Smooth muscle cell (in vitro differentiated cells): Measurements from ENCODE around the gene PLXNA2. TPM values are rescaled to one million over a fixed set of nuclear protein-coding genes. Genes with fewer than 3 reads are reported as not detected.
A peak's percentile ranks its signal among the peaks of the same experiment; 100 is the strongest.

Experiments used
- DNase-seq: peaks from one replicate; lab custom pipeline; 2025; ENCODE audit not compliant: unreplicated experiment; lab: John Stamatoyannopoulos, UW
- H2AFZ ChIP-seq: fragments of 200-600 bp; sonication (generic); 2 replicates; pipeline ENCODE4 v1.6.0; 2016; ENCODE audit warnings: antibody characterized with exemption, low read depth, mild to moderate bottlenecking
- H3F3A ChIP-seq: fragments of 200-600 bp; sonication (generic); 2 replicates; pipeline ENCODE4 v1.6.0; 2017; ENCODE audit warnings: antibody characterized with exemption, low read depth
- H3K27ac ChIP-seq: fragments of 200-600 bp; sonication (generic); 2 replicates; pipeline ENCODE4 v1.5.1; 2016; ENCODE audit warnings: low read depth, mild to moderate bottlenecking
- H3K27me3 ChIP-seq: fragments of 200-600 bp; sonication (generic); 2 replicates; pipeline ENCODE4 v1.6.1; 2016; ENCODE audit warnings: low read depth, mild to moderate bottlenecking
- H3K36me3 ChIP-seq: fragments of 200-600 bp; sonication (generic); 2 replicates; pipeline ENCODE4 v1.5.1; 2016; ENCODE audit warnings: low read depth
- H3K4me1 ChIP-seq: fragments of 200-600 bp; sonication (generic); 2 replicates; pipeline ENCODE4 v1.5.1; 2016; ENCODE audit warnings: low read depth
- H3K4me2 ChIP-seq: fragments of 200-600 bp; sonication (generic); 2 replicates; pipeline ENCODE4 v1.6.0; 2016; ENCODE audit warnings: mild to moderate bottlenecking
- H3K4me3 ChIP-seq: fragments of 200-600 bp; sonication (generic); 2 replicates; pipeline ENCODE4 v1.5.1; 2016; ENCODE audit warnings: mild to moderate bottlenecking
- H3K79me2 ChIP-seq: fragments of 200-600 bp; sonication (generic); 2 replicates; pipeline ENCODE4 v1.6.0; 2016; ENCODE audit warnings: low read depth, mild to moderate bottlenecking
- H3K9ac ChIP-seq: fragments of 200-600 bp; sonication (generic); 2 replicates; pipeline ENCODE4 v1.6.0; 2016; ENCODE audit warnings: low read depth
- H3K9me3 ChIP-seq: fragments of 200-600 bp; sonication (generic); replicated peaks from 2 replicates; pipeline ENCODE4 v1.5.1; 2016; ENCODE audit warnings: low read depth
- H4K20me1 ChIP-seq: fragments of 200-600 bp; sonication (generic); 2 replicates; pipeline ENCODE4 v1.6.0; 2016; ENCODE audit warnings: low read depth
- CTCF ChIP-seq: fragments of 200-600 bp; sonication (generic); IDR thresholded peaks from 2 replicates; pipeline ENCODE4 v1.5.1; 2017; ENCODE audit warnings: borderline replicate concordance, mild to moderate bottlenecking, antibody characterized with exemption; ENCODE audit not compliant: insufficient read depth, poor library complexity, severe bottlenecking
- WGBS: methylation state at CpG from one replicate; pipeline ENCODE4 v1.1.7; 2016; ENCODE audit warnings: low lambda C conversion rate; 5-methylcytosine and 5-hydroxymethylcytosine counted together
- polyA plus RNA-seq: library from polyadenylated mRNA; unstranded; fragments of >200 nt; fragmentation: Nextera tagmentation; extraction: Ambion mirVana; gene quantifications from 2 replicates; pipeline ENCODE4 v1.2.1, GENCODE V29; 2016
- total RNA-seq: library from RNA; depleted of rRNA; stranded (reverse); fragments of >200 nt; gene quantifications from 2 replicates; pipeline ENCODE4 v1.2.3, GENCODE V29; 2014

The PLXNA2 gene
- total and polyA plus RNA-seq, 2 experiments from 2014 or later, result 8.2 to 8.7 TPM

- Histone ChIP-seq H3K27ac (peak overlapping the region; percentile 75), H3K36me3 (no peaks in the 10 kb centered on the region), H3K4me3 (no peak overlapping the region)
These were observed 195.3 kb downstream of the PLXNA2 start for GRCh38 chr1:208048904-208049303.

GRCh38 chr1:208047975-208048374, 196.2 kb downstream of the PLXNA2 start:
- Histone ChIP-seq H3K27ac (peak overlapping the region; percentile 75), H4K20me1 (no peaks in the 10 kb centered on the region), H3F3A (peaks cover 15% of the 10 kb centered on the region), H2AFZ (no peak overlapping the region), H3K27me3 (no peaks in the 10 kb centered on the region), H3K4me3 (no peak overlapping the region), H3K4me1 (peaks cover 18% of the 10 kb centered on the region), H3K9me3 (no peaks in the 10 kb centered on the region), H3K79me2 (no peaks in the 10 kb centered on the region), H3K9ac (peak overlapping the region; percentile 36), H3K4me2 (peak overlapping the region; percentile 59), H3K36me3 (no peaks in the 10 kb centered on the region)
- TF ChIP-seq CTCF, result no peak
- DNase-seq, result no peak
- 31% methylated on average over 6 of the region's 6 CpGs for WGBS

More at GRCh38 chr1:208048904-208049303, 195.3 kb downstream of the PLXNA2 start:
- Histone ChIP-seq H3K79me2 (no peaks in the 10 kb centered on the region), H2AFZ (no peak overlapping the region), H4K20me1 (no peaks in the 10 kb centered on the region), H3K4me1 (peaks cover 18% of the 10 kb centered on the region), H3K27me3 (no peaks in the 10 kb centered on the region), H3K4me2 (peak overlapping the region; percentile 59), H3K9me3 (no peaks in the 10 kb centered on the region), H3F3A (peaks cover 15% of the 10 kb centered on the region), H3K9ac (no peak overlapping the region)
- 35% methylated on average over 4 of the region's 4 CpGs for WGBS
- TF ChIP-seq CTCF, result no peak
- DNase-seq, result no peak

GRCh38 chr1:208047476-208047934, 196.7 kb downstream of the PLXNA2 start:
- Histone ChIP-seq H3K9me3 (no peaks in the 10 kb centered on the region), H3K4me3 (no peak overlapping the region), H3K4me1 (peaks cover 18% of the 10 kb centered on the region), H3K27ac (peak overlapping the region; percentile 75), H2AFZ (no peak overlapping the region), H3K4me2 (peak overlapping the region; percentile 59), H4K20me1 (no peaks in the 10 kb centered on the region), H3K79me2 (no peaks in the 10 kb centered on the region), H3K9ac (peak overlapping the region; percentile 36), H3K36me3 (no peaks in the 10 kb centered on the region), H3F3A (peaks cover 15% of the 10 kb centered on the region), H3K27me3 (no peaks in the 10 kb centered on the region)
- WGBS, result 23% methylated on average over 6 of the region's 6 CpGs
- no peak for TF ChIP-seq CTCF
- no peak for DNase-seq

- Histone ChIP-seq H3K36me3 (no peaks in the 10 kb centered on the region), H3K27ac (no peak overlapping the region), H3K79me2 (no peaks in the 10 kb centered on the region), H2AFZ (no peak overlapping the region), H3F3A (peaks cover 15% of the 10 kb centered on the region), H3K9me3 (no peaks in the 10 kb centered on the region), H4K20me1 (no peaks in the 10 kb centered on the region), H3K4me2 (no peak overlapping the region), H3K9ac (no peak overlapping the region), H3K4me1 (peaks cover 28% of the 10 kb centered on the region), H3K4me3 (no peak overlapping the region), H3K27me3 (no peaks in the 10 kb centered on the region)
- 92% methylated on average over 16 of the region's 16 CpGs for WGBS
- DNase-seq, result no peak
- no peak for TF ChIP-seq CTCF
These were observed 198.5 kb downstream of the PLXNA2 start for GRCh38 chr1:208045463-208046260.
